Measurements from ENCODE around the gene CYREN.
A peak's percentile ranks its signal among the peaks of the same experiment; 100 is the strongest.
"Not testable (repeated sequence)": the region's sequence is repeated elsewhere in the genome, so short reads cannot be mapped to it uniquely, and the experiment has no call there.

CYREN gene

GRCh38 chr7:135175931-135176330 lies 5.4 kb upstream of the CYREN start:
- no peak for DNase-seq

- no peak for DNase-seq
These were observed 4.4 kb upstream of the CYREN start for GRCh38 chr7:135174941-135175340.

GRCh38 chr7:135173916-135174315 lies 3.4 kb upstream of the CYREN start:
- DNase-seq: not testable (repeated sequence)

GRCh38 chr7:135171581-135172291 lies 1.2 kb upstream of the CYREN start:
- DNase-seq: peak; percentile 23

- not testable (repeated sequence) for DNase-seq
These were observed 533 bp upstream of the CYREN start for GRCh38 chr7:135170998-135171481.

- DNase-seq: no peak
These were observed 588 bp downstream of the CYREN start for GRCh38 chr7:135169964-135170273.

- peak; percentile 5 for DNase-seq
These were observed 1.2 kb downstream of the CYREN start for GRCh38 chr7:135169141-135169963.

GRCh38 chr7:135168489-135169140 lies 1.9 kb downstream of the CYREN start:
- no peak for DNase-seq

GRCh38 chr7:135168001-135168400 lies 2.5 kb downstream of the CYREN start:
- DNase-seq: no peak

- no peak for DNase-seq
These were observed 3.1 kb downstream of the CYREN start for GRCh38 chr7:135167365-135167917.

GRCh38 chr7:135166338-135166990 lies 4.0 kb downstream of the CYREN start:
- DNase-seq: no peak

GRCh38 chr7:135165862-135166261 lies 4.6 kb downstream of the CYREN start:
- DNase-seq: no peak

GRCh38 chr7:135164357-135165061 lies 6.0 kb downstream of the CYREN start:
- no peak for DNase-seq

- no peak for DNase-seq
These were observed 8.0 kb downstream of the CYREN start for GRCh38 chr7:135162382-135163001.

- DNase-seq: no peak
These were observed 8.8 kb downstream of the CYREN start for GRCh38 chr7:135161669-135162068.

- DNase-seq: peak; percentile 18
These were observed 9.5 kb downstream of the CYREN start for GRCh38 chr7:135160858-135161653.

- no peak for DNase-seq
These were observed 10.2 kb downstream of the CYREN start for GRCh38 chr7:135160098-135160857.

- no peak for DNase-seq
These were observed 11.0 kb downstream of the CYREN start for GRCh38 chr7:135159359-135160085.

GRCh38 chr7:135158874-135159273 lies 11.6 kb downstream of the CYREN start:
- DNase-seq: no peak
